ENCODE data around the gene ANKRD28.
"Not testable (repeated sequence)": the region's sequence is repeated elsewhere in the genome, so short reads cannot be mapped to it uniquely, and the experiment has no call there.

- not testable (repeated sequence) for TF ChIP-seq CTCF, POLR2A, POLR2AphosphoS5 (IDR thresholded peaks at IDR 0.05)
Measured at GRCh38 chr3:15742236-15742635, 55.5 kb downstream of the ANKRD28 start.

Measured in prostate gland (tissue), 2 donors.